Activated CD4-positive, alpha-beta memory T cell treated with anti-CD3 and anti-CD28 coated beads for 36 hours (primary cell): ENCODE measurements around the gene NXPH3. TPM values are rescaled to one million over a fixed set of nuclear protein-coding genes. Genes with fewer than 3 reads are reported as not detected.

Experiments used
- CTCF ChIA-PET: fragments of 350-600 bp; sonication (Branson Sonifier 250); formaldehyde crosslinking; loops from one replicate; lab custom pipeline; 2021; ENCODE audit warnings: antibody characterized with exemption, inconsistent platforms; lab: Charles Lee
- POLR2A ChIA-PET: fragments of 350-600 bp; sonication (Branson Sonifier 250); formaldehyde crosslinking; loops from one replicate; lab custom pipeline; 2021; ENCODE audit warnings: antibody characterized with exemption; lab: Charles Lee
- DNase-seq: peaks from one replicate; pipeline ENCODE4 v3.0.0-alpha.2; 2020
- H3K27ac Mint-ChIP-seq: one replicate; pipeline ENCODE4 v1.8.0; 2021; ENCODE audit warnings: mixed read lengths
- H3K27me3 Mint-ChIP-seq: one replicate; pipeline ENCODE4 v1.8.0; 2021; ENCODE audit warnings: mixed read lengths
- H3K36me3 Mint-ChIP-seq: one replicate; pipeline ENCODE4 v1.8.0; 2021; ENCODE audit warnings: mixed read lengths
- H3K4me1 Mint-ChIP-seq: one replicate; pipeline ENCODE4 v1.8.0; 2021; ENCODE audit warnings: low read depth, mixed read lengths
- H3K4me3 Mint-ChIP-seq: one replicate; pipeline ENCODE4 v1.8.0; 2021; ENCODE audit warnings: mild to moderate bottlenecking, mixed read lengths
- H3K9me3 Mint-ChIP-seq: one replicate; pipeline ENCODE4 v1.8.0; 2021; ENCODE audit warnings: mixed read lengths
- intact Hi-C: fragments of 100-400 bp; cut with micrococcal nuclease; formaldehyde crosslinking; loops from one replicate; pipeline ENCODE4 v1.15.1; 2023
- total RNA-seq, 2 experiments: library from RNA; stranded (reverse); gene quantifications; one replicate each; pipeline ENCODE4 v1.2.3, GENCODE V29; 2021

NXPH3 gene
- total RNA-seq, 2 experiments from 2014 or later: 0.10 TPM; not detected in 1

DNA sequence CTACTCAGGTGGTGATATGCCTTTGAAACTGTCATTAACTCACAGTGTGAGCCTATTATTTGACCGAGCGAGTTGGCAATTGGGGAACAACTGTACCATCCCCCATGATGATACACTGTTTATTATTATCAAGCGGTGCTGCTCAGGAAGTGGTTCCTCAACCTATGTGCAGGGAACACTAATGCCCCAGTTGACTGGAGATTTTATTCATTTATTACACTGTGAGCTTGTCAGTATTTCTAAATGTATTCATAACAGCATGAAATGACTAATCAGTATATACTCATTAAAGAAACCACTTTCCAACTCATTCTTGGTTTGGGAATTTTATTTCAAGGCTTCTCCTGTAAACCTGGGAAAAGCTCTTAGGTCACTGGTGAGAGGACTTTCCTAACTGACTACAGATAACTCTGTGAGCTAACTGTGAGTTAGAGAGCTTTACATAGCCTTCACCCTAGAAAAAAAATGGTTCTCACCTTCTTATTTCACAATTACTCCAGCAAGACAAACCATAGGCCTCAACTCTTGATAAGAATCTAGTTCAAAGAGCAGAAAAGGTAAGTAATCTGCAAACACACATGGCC is 42.4 kb downstream of the NXPH3 start:
- Mint-ChIP-seq H3K27ac (peak overlapping the region; percentile 55), H3K27me3 (no peaks in the 10 kb centered on the region), H3K4me3 (no peak overlapping the region), H3K36me3 (peaks cover 43% of the 10 kb centered on the region), H3K9me3 (no peaks in the 10 kb centered on the region), H3K4me1 (peaks cover 31% of the 10 kb centered on the region)
- CTCF ChIA-PET: interaction anchor here (0.6 to 2.0 kb wide), 10 partner anchors 16 to 391 kb away, joined by 3 to 6 read pairs (median 5); partner anchors contain the start of gene SLC35B1
- POLR2A ChIA-PET: interaction anchor here (1.0 to 1.4 kb wide), 4 partner anchors 28 to 276 kb away, joined by 3 to 6 read pairs (median 4); no protein-coding TSS in a partner anchor
- DNase-seq: peak; percentile 13
- intact Hi-C loops: loop anchor here (10.0 kb wide), 1 partner anchor 57 kb away; the partner anchor contains the start of gene SPOP

DNA sequence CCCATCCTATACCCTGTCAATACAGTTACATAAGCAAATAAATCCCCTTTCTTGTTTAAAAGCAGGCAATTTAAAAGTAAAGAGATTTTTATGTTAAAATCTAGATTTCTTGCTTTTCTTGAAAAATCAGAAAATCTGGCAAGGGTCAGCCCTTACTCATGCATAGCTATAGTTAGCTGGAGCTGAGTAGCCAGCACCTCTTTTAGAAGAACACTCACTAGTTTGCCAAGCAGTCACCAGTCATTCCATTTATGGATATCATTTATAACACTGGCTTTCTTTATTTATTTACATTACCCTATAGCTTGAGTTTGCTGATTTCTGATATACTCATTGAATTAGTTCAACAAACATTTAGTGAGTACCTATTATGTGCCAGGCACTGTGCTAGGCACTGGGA is 45.7 kb downstream of the NXPH3 start:
- no peaks in the 10 kb centered on the region for H3K9me3 Mint-ChIP-seq

DNA sequence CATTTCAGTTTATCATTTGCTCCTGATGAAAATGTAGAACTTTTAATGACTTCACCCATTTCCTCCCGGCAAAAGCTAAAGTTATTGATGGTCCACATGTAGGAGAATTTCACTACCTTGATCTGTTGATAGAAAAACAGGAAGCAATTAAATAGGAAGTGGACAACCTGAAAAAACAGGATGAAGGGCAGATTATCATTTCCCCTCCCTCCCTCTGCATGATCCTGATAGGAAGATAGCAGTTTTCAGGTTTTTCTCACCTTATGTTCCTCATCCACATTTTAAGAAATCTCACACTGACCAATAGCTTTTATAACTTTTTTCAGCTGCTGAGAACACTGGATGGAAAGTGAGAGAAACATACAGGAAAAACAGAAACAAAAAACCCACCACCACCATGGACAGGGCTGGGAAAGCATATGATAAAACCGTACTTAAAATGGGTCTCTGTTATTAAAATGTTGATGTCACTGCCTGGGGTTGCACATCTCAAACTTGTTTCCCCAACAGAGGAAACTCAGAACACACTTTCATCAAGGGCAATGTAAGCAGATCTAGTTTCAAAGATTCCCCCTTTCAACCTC is 46.4 kb downstream of the NXPH3 start:
- DNase-seq: no peak
- Mint-ChIP-seq H3K36me3 (peaks cover 30% of the 10 kb centered on the region), H3K27ac (no peak overlapping the region), H3K4me3 (no peak overlapping the region), H3K9me3 (no peaks in the 10 kb centered on the region), H3K4me1 (peaks cover 20% of the 10 kb centered on the region), H3K27me3 (no peaks in the 10 kb centered on the region)
- ChIA-PET POLR2A (interaction anchor here (0.5 kb wide), 1 partner anchor 104 kb away, joined by 3 read pairs; no protein-coding TSS in a partner anchor), CTCF (no interaction called here)
- intact Hi-C loops: no loop called here

More for the DNA sequence above, 45.7 kb downstream of the NXPH3 start:
- H3K27me3 Mint-ChIP-seq: no peaks in the 10 kb centered on the region
- POLR2A ChIA-PET: no interaction called here
- intact Hi-C loops: no loop called here
- CTCF ChIA-PET: no interaction called here
- no peak overlapping the region for H3K4me3 Mint-ChIP-seq
- no peak for DNase-seq
- peaks cover 26% of the 10 kb centered on the region for H3K4me1 Mint-ChIP-seq
- peaks cover 35% of the 10 kb centered on the region for H3K36me3 Mint-ChIP-seq
- H3K27ac Mint-ChIP-seq: no peak overlapping the region

DNA sequence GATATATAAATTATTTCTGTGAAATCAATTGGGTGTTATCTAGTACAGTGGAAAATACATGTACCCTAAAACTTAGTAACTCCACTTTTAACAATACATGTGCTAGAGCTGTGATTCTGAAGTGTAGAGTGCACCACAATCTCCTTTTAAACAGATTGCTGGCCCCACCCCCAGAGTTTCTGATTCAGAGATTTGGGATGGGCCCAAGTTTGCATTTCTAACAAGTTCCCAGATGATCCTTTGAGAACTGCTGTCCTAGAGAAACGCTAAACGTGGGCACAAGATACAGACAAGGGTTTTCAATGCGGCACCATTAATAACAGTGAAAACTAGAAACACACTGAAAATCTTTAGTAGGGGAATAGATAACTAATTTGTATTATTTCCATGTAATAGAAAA is 49.2 kb downstream of the NXPH3 start:
- H3K4me1 Mint-ChIP-seq: peaks cover 21% of the 10 kb centered on the region
- H3K9me3 Mint-ChIP-seq: no peaks in the 10 kb centered on the region
- no peak overlapping the region for H3K4me3 Mint-ChIP-seq
- intact Hi-C loops: no loop called here
- H3K27ac Mint-ChIP-seq: no peak overlapping the region
- ChIA-PET POLR2A (no interaction called here), CTCF (no interaction called here)
- DNase-seq: no peak
- no peaks in the 10 kb centered on the region for H3K27me3 Mint-ChIP-seq
- H3K36me3 Mint-ChIP-seq: peaks cover 18% of the 10 kb centered on the region

DNA sequence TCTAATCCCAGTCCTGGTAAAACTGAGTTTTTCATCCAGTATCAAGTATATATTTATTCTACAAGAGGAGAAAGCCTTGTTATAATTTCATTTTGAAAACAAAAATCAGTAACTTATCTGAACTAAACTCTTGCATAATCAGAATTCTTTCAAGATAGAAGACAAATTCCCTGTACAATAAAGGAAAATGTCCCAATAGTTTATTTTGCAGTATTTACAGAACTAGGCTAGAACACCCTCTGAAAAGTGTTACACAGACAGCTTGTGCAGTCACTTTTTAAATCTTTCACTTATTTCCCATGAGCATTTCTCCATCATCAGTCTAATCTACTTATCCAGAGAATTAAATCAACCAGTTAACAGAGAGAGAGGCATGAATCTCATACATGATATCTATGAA is 53.8 kb downstream of the NXPH3 start:
- H3K4me1 Mint-ChIP-seq: peaks cover 36% of the 10 kb centered on the region
- H3K36me3 Mint-ChIP-seq: peaks cover 1% of the 10 kb centered on the region
- no peaks in the 10 kb centered on the region for H3K9me3 Mint-ChIP-seq
- intact Hi-C loops: no loop called here
- ChIA-PET POLR2A (no interaction called here), CTCF (no interaction called here)
- no peak overlapping the region for H3K4me3 Mint-ChIP-seq
- no peaks in the 10 kb centered on the region for H3K27me3 Mint-ChIP-seq
- no peak for DNase-seq
- no peak overlapping the region for H3K27ac Mint-ChIP-seq

DNA sequence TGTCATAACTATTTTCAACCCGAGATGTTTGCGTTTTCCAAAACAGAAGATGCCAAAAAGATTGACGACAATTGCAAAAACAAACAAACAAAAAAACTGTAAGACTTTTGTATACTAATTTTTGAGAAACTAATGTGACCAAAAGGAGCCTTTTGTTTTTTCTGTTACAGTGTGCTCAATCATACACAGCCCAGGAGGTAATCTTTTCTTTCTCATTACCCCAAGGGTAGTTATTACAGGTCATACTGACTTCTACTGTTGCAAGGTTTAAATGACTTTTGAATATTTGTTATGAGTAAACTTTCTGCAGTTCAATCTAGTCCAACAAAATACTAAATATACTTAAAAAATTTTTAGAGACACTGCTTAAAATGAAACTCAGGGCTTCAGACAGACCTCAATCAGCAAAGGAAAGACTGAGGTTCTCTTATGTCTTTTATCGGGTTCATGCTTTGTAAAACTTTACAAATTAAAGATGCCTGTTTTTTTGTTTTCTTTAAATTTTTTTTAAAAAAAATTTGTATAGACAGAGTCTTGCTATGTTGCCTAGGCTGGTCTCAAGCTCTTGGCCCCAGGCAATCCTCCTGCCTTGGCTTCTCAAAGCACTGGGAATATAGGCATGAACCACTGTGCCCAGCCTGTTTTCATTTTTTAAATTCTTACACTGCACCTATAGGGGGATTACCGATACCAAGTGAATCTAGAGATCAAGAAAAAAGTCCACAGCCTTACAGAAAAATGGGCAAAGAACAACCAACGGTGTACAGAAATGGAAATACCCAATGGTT is 54.6 kb downstream of the NXPH3 start:
- Mint-ChIP-seq H3K27me3 (no peaks in the 10 kb centered on the region), H3K27ac (no peak overlapping the region), H3K9me3 (no peaks in the 10 kb centered on the region), H3K36me3 (peaks cover 3% of the 10 kb centered on the region), H3K4me1 (peaks cover 45% of the 10 kb centered on the region), H3K4me3 (no peak overlapping the region)
- ChIA-PET CTCF (no interaction called here), POLR2A (no interaction called here)
- DNase-seq: no peak
- intact Hi-C loops: no loop called here

DNA sequence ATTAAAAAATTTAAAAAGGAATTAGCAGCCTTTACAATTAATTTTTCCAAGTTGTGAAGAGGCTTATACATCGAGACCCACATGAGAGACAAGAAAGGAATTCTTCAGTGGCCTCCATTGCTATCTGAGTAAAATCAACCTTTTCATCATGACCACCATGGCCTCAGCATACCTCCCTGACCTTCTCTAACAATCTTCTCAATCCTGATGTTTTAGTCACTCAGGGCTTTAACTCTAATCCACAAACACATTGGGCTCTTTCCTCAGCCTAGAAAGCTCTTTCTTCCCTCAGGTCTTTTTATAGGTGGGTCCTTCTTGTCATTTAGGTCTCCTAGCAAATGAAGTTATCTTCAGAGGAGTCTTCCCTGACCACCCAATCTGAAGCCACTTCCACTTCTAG is 55.8 kb downstream of the NXPH3 start:
- intact Hi-C loops: no loop called here
- CTCF ChIA-PET: interaction anchor here (0.7 to 1.6 kb wide), 2 partner anchors 64 to 156 kb away, joined by 3 to 4 read pairs; no protein-coding TSS in a partner anchor
- no peak overlapping the region for H3K4me3 Mint-ChIP-seq
- H3K36me3 Mint-ChIP-seq: peaks cover 3% of the 10 kb centered on the region
- H3K9me3 Mint-ChIP-seq: no peaks in the 10 kb centered on the region
- DNase-seq: no peak
- no peaks in the 10 kb centered on the region for H3K27me3 Mint-ChIP-seq
- no peak overlapping the region for H3K27ac Mint-ChIP-seq
- POLR2A ChIA-PET: no interaction called here
- peaks cover 50% of the 10 kb centered on the region for H3K4me1 Mint-ChIP-seq

Other genes with a start within 250 kb of the NXPH3 start
- 1 to 10 TPM; 5.7 to 7.2 TPM for gene ZNF652, start 213.6 kb upstream of the NXPH3 start, total RNA-seq
- gene PHB1, start 161.0 kb upstream of the NXPH3 start, total RNA-seq: 100 to 1,000 TPM; 280 to 295 TPM
- gene NGFR, start 80.6 kb upstream of the NXPH3 start, total RNA-seq: under 1 TPM; 0.17 to 0.21 TPM
- gene SPOP, start 102.2 kb downstream of the NXPH3 start, total RNA-seq: 10 to 100 TPM; 53.4 to 60.0 TPM
- gene SLC35B1, start 132.1 kb downstream of the NXPH3 start, total RNA-seq: 10 to 100 TPM; 48.3 to 54.1 TPM
- gene FAM117A, start 188.3 kb downstream of the NXPH3 start, total RNA-seq: 10 to 100 TPM; 20.9 to 21.6 TPM
- gene KAT7, start 212.8 kb downstream of the NXPH3 start, total RNA-seq: 10 to 100 TPM; 60.5 to 65.8 TPM